GM18519 (cell line): ENCODE data around the gene GABRP.

Experiments
- ATAC-seq: cut with Tn5 transposase; IDR thresholded peaks from one replicate; pipeline ENCODE4 v1.9.1; 2021; ENCODE audit warnings: mild to moderate bottlenecking, moderate library complexity; ENCODE audit not compliant: unreplicated experiment, low FRiP score

The GABRP gene, protein sequence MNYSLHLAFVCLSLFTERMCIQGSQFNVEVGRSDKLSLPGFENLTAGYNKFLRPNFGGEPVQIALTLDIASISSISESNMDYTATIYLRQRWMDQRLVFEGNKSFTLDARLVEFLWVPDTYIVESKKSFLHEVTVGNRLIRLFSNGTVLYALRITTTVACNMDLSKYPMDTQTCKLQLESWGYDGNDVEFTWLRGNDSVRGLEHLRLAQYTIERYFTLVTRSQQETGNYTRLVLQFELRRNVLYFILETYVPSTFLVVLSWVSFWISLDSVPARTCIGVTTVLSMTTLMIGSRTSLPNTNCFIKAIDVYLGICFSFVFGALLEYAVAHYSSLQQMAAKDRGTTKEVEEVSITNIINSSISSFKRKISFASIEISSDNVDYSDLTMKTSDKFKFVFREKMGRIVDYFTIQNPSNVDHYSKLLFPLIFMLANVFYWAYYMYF

DNA sequence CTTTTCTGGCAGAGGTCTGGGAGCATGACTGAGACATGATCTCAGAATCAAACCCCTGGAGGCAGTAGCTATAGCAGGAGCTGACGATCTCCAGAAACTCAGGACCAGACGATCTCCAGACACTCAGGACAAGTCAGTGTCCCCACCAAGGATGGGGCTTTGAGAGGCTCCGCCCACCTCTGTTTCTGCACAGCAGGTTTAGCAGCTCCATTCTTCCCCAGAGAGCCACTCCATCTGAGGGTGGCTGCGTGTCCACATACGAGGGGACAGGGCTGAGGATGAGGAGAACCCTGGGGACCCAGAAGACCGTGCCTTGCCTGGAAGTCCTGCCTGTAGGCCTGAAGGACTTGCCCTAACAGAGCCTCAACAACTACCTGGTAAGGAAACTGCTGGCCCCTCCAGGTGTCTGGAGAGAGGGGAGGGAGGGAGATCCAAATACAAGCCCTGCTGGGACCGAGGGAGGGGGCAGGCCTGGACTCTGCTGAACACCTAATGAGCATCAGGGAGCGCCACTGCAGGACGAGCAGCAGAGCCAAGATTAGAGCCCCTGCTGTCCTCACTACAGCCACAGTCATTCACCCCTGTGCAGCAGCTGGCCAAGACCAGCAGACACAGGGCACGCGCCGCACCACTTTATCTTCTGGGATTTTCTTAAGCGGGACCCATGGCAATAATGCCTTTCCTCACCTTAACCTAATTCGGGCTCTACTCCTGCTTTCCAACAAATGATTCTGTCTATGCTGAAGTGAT, at the start of gene GABRP:
Gene GABRP (plus strand): TSS at position 228 of the 750 bp plus-strand sequence. CDS start 4,891 bp downstream, outside the sequence.
- ATAC-seq = no peak

DNA sequence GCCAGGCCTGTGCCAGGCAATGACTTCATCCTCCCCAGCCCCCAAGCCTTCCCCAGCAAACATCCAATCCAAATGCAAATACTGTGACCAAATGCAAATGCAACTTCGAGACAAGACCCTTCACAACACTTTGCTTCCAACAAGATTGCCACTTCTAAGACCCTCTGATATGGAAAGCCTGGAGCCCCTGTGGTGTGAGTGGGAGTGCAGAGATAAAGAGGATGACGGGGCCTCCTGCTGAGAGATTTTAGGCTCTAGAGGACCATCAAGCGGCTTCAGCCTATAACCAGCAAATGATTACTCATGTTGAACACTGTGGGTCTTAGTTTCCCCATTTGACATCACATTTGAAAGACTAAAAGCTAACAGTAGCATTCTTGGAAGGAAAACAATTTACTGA, 46.6 kb upstream of the GABRP start:
- ATAC-seq = no peak

DNA sequence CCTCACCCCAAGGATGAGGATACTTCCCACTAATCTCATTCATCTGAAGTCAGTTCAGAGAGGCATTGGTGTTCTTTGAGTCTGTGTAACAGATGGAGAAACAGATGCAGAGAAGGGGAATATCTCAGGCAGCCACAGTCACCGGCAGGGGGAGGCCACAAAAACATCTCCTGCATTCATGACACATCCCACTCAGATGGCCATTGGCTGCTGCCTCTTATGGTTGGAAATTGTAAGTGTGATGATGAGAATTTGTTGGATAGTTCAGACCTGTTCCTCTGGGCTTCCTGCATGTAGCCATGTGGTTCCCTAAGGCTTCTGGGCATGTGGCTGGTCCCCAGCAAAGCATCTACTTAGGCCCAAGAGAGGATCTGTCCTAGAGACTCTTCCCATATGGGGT, 45.9 kb upstream of the GABRP start:
- no peak for ATAC-seq

GRCh38 chr5:170738840-170739239, 44.7 kb upstream of the GABRP start:
- ATAC-seq = no peak

GRCh38 chr5:170739446-170739845, 44.1 kb upstream of the GABRP start:
- ATAC-seq = no peak

DNA sequence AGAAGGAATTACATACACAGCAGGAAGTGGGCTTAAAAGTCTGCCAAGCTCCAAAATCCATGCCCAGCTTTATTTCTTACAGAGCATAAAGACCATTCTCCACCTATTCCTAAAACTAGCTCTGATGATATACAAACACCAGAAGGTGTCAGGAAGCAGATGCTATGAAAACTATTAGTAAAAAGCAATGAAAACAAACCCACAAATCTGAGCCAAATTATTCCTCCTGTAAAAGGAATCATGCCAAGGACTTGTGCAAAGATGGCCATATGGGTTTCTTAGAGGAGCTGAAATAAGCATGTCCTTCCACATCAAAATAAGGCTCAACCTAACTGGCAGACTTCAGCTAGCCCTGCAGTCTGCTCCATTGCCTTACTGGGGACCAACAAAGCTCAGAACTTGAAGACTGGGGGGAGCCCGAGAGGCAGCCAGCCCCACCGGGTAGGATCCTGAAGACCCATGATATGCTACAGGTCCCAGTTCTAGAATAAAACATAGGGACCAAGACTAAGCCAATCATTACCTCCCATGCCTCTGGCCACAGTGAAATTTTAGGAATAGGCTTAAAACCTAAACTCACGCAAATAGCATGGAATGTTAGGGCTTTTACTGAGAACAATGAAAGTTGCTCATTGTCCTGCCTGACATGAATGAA, 42.8 kb upstream of the GABRP start:
- ATAC-seq = no peak

- no peak for ATAC-seq
Measured at GRCh38 chr5:170741801-170742200, 41.7 kb upstream of the GABRP start.

DNA sequence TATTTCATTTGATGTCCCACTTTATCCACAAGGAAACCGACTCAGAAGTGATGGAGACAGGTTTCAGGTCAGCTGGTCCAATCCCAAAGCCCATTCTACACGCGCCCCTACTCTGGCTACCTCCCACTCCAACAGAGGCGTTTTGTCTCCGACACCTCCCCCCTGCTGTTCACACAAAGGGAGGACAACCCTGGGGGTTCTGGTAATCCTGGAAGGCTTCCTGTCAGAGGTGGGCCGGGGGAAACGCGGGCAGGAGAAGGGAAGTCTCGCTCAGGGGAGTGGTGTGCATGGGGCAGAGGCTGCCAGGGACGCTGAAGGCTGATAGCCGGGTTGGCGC, 39.7 kb upstream of the GABRP start:
- no peak for ATAC-seq

DNA sequence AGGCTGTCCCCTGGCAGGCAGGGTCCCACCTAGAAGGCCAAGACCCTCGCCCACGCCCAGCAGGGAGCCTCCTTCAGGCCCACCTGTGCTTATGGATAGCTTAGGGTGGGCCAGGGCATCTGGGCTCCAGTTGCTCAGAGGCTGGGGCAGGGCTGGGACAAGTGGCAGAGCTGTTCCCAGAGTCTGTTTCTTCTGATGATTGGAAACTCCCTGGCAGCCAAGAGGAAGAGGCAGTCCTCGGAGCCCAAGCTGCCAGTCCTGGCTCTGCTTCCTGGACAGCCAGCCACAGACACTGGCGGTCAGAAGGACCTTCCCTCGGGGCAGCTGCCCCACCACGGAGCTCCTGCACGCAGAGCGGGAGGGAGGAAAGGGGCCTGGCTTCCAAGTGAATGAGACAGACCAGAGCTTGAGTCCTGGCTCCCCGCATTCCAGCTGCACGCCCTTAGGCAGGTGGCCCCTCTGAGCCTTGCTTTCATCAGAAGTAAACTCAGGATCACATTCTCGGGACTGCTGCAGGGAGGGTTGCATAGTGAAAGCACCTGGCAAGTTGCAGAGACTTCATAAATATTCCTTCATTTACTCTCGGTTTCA, 37.9 kb upstream of the GABRP start:
- ATAC-seq = no peak

GRCh38 chr5:170746075-170746960, 37.2 kb upstream of the GABRP start:
- ATAC-seq = no peak

- no peak for ATAC-seq
Measured at GRCh38 chr5:170746961-170747340, 36.6 kb upstream of the GABRP start.

GRCh38 chr5:170747357-170747756, 36.2 kb upstream of the GABRP start:
- ATAC-seq = no peak

DNA sequence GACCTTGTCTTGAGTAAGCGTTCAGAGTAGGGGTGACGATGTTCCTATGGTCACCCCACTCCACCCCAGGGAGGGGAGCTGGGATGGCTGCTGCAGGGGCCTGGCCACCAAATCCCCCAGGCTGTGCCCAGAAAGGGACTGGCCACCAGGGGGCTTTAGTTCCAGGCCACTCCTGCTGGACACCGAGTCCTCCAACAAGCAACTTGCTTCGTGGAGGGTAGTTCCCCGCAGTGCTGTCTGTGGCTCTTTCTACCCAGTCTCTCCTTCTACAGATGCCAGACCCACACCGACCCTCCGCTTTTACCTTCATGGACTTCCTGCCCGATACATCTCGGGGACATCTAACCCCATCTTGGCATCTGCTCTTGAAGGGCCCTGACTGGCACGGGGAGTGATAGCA, 35.7 kb upstream of the GABRP start:
- ATAC-seq = no peak

DNA sequence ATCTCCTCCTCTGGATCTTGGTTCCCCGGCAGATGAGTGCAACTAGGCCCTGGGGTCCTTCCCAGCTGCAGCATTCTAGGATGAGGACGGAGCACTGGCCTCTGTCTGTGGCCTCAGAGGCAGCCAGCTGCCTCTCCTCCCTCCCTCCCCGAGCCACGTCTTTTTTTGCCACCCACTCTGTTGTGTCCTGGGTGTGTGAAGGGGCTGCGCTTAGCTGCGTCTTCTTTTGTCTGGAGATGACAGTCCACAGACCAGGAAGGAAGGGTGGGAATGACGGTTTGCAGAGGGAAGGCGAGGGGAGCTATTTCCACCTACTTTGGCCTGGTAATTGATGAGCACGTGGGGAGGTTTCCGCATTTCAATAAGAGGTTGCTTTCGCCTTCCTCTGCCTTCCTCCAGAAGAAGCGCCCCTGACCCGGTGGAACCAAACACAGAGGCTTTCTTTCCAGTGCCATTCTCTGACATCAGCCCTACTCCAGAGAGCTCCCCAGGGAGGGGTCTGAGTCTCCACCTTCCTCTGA, 34.5 kb upstream of the GABRP start:
- no peak for ATAC-seq

GRCh38 chr5:170749911-170750431, 33.6 kb upstream of the GABRP start:
- ATAC-seq = no peak

DNA sequence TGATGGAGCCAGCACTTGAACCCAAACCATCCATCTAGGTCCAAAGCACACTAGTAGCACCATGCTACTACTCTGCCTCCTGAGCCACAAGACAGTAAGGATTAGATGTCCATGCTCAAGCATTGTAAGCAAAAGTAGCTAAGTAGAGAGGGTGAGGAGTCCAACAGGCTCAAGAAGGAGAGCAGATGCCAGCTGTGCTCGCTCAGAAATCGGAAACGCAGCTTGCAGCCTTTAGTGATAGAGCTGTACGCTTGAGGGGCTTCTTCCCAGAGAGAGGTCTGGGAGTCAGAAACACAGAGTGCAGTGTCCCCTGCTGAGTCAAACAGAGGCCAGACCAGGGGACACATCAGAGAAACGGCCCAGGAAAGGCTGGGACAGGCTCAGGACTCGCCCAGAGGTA, 32.7 kb upstream of the GABRP start:
- ATAC-seq = no peak

- ATAC-seq = no peak
Measured at GRCh38 chr5:170751631-170752030, 31.9 kb upstream of the GABRP start.

GRCh38 chr5:170752257-170753215, 31.0 kb upstream of the GABRP start:
- no peak for ATAC-seq

- ATAC-seq = no peak
Measured at GRCh38 chr5:170753311-170753710, 30.2 kb upstream of the GABRP start.
